B cell (primary cell): ENCODE data around the gene RDH14. TPM values are rescaled to one million over a fixed set of nuclear protein-coding genes. Genes with fewer than 3 reads are reported as not detected.

Experiments
- ATAC-seq: fragments of 200-7000 bp; cut with Tn5 transposase; one replicate; pipeline ENCODE4 v1.10.0; 2021; ENCODE audit warnings: low read depth, mild to moderate bottlenecking, moderate number of reproducible peaks, moderate library complexity
- CTCF ChIA-PET: fragments of 350-600 bp; sonication (Branson Sonifier 250); formaldehyde crosslinking; loops from one replicate; lab custom pipeline; 2021; ENCODE audit warnings: antibody characterized with exemption, inconsistent platforms; lab: Charles Lee
- POLR2A ChIA-PET: fragments of 350-600 bp; sonication (Branson Sonifier 250); formaldehyde crosslinking; loops from one replicate; lab custom pipeline; 2021; ENCODE audit warnings: antibody characterized with exemption; lab: Charles Lee
- DNase-seq: peaks from one replicate; pipeline ENCODE4 v3.0.0; 2013
- H2AFZ ChIP-seq: 2 replicates; pipeline ENCODE4 v1.6.1; 2012; ENCODE audit warnings: mild to moderate bottlenecking, low read depth, low read length; ENCODE audit not compliant: insufficient read depth, poor library complexity, severe bottlenecking
- H3K27ac ChIP-seq, 2 donors: 1 replicate in 1 of 2; 2 replicates in 1 of 2; pipeline ENCODE4 v1.5.1; 2012 to 2013; ENCODE audit warnings: low read length in 2 of 2, mild to moderate bottlenecking in 2 of 2, moderate library complexity in 1 of 2
- H3K27me3 ChIP-seq, 4 experiments: fragments of 200-600 bp in 1 of 4; sonication (generic) in 1 of 4; replicated peaks in 1 of 4; 1 replicate in 2 of 4; 2 replicates in 2 of 4; pipeline versions ENCODE4 v1.6.1 to v1.7.0; 2013 to 2016; ENCODE audit warnings: low read length in 3 of 4, mild to moderate bottlenecking in 2 of 4, mixed read lengths in 1 of 4, moderate library complexity in 1 of 4; ENCODE audit not compliant: insufficient read depth in 4 of 4, control insufficient read depth in 3 of 4; ENCODE audit errors: control extremely low read depth in 1 of 4
- H3K36me3 ChIP-seq, 2 experiments: replicated peaks in 1 of 2; 1 replicate in 1 of 2; 2 replicates in 1 of 2; pipeline versions ENCODE4 v1.6.1 to v1.7.1; 2013; ENCODE audit warnings: low read length in 1 of 2; ENCODE audit not compliant: insufficient read depth in 2 of 2, control insufficient read depth in 1 of 2; ENCODE audit errors: control extremely low read depth in 1 of 2, extremely low read depth in 1 of 2
- H3K4me1 ChIP-seq, 2 donors: fragments of 200-600 bp in 1 of 2; sonication (generic) in 1 of 2; 1 replicate in 1 of 2; 2 replicates in 1 of 2; pipeline versions ENCODE4 v1.5.1 to v1.6.1; 2013 to 2017; ENCODE audit warnings: low read length in 2 of 2; ENCODE audit not compliant: control insufficient read depth in 2 of 2, insufficient read depth in 2 of 2
- H3K4me2 ChIP-seq: replicated peaks from 2 replicates; pipeline ENCODE3; 2012; ENCODE audit warnings: mild to moderate bottlenecking, low read depth, low read length; ENCODE audit not compliant: poor library complexity, severe bottlenecking
- H3K4me3 ChIP-seq, 5 experiments: fragments of 200-600 bp in 1 of 5; sonication (generic) in 1 of 5; 1 replicate in 3 of 5; 2 replicates in 2 of 5; pipeline versions ENCODE4 v1.5.1 to v1.7.0; 2011 to 2016; ENCODE audit warnings: low read length in 4 of 5, mild to moderate bottlenecking in 4 of 5, low read depth in 2 of 5, control low read depth in 1 of 5, moderate library complexity in 1 of 5; ENCODE audit not compliant: insufficient read depth in 1 of 5; ENCODE audit errors: control extremely low read depth in 1 of 5, extremely low read depth in 1 of 5
- H3K79me2 ChIP-seq: fragments of 200-600 bp; sonication (generic); one replicate; pipeline ENCODE4 v1.6.0; 2016; ENCODE audit warnings: low read length; ENCODE audit not compliant: control insufficient read depth, insufficient read depth
- H3K9ac ChIP-seq: fragments of 200-600 bp; sonication (generic); 2 replicates; pipeline ENCODE4 v1.6.1; 2017; ENCODE audit warnings: mild to moderate bottlenecking, low read length, moderate library complexity
- H3K9me3 ChIP-seq, 3 donors: one replicate each; pipeline versions ENCODE4 v1.6.1 to v1.7.1; 2013; ENCODE audit warnings: low read length in 2 of 3; ENCODE audit not compliant: control insufficient read depth in 2 of 3, insufficient read depth in 1 of 3; ENCODE audit errors: control extremely low read depth in 1 of 3
- H4K20me1 ChIP-seq: 2 replicates; pipeline ENCODE4 v1.6.0; 2012; ENCODE audit warnings: mild to moderate bottlenecking, low read length; ENCODE audit not compliant: insufficient read depth, control insufficient read depth, poor library complexity, severe bottlenecking
- H3K27ac Mint-ChIP-seq: one replicate; pipeline ENCODE4 v1.8.0; 2021; ENCODE audit warnings: mixed read lengths
- H3K27me3 Mint-ChIP-seq: one replicate; pipeline ENCODE4 v1.8.0; 2021; ENCODE audit warnings: mixed read lengths
- H3K4me1 Mint-ChIP-seq: one replicate; pipeline ENCODE4 v1.8.0; 2021; ENCODE audit warnings: mixed read lengths
- H3K4me3 Mint-ChIP-seq: one replicate; pipeline ENCODE4 v1.8.0; 2021; ENCODE audit warnings: mixed read lengths
- H3K9me3 Mint-ChIP-seq: one replicate; pipeline ENCODE4 v1.8.0; 2022; ENCODE audit warnings: mixed read lengths; ENCODE audit not compliant: insufficient read depth
- EZH2 ChIP-seq: IDR thresholded peaks from 2 replicates; pipeline ENCODE4 v1.6.1; 2012; ENCODE audit warnings: borderline replicate concordance, low read depth, mild to moderate bottlenecking, moderate library complexity, low read length; ENCODE audit not compliant: insufficient read depth, poor library complexity, severe bottlenecking
- WGBS: methylation state at CpG from one replicate; pipeline ENCODE4 v1.1.5; 2013; ENCODE audit warnings: missing lambda C conversion rate; ENCODE audit not compliant: insufficient coverage; 5-methylcytosine and 5-hydroxymethylcytosine counted together
- intact Hi-C: fragments of 100-400 bp; cut with micrococcal nuclease; formaldehyde crosslinking; loops from one replicate; pipeline ENCODE4 v1.10.0; 2022
- polyA plus RNA-seq: library from polyadenylated mRNA; depleted of rRNA; stranded (reverse); fragments of >200 nt; gene quantifications from 2 replicates; pipeline ENCODE4 v1.2.3, GENCODE V29; 2012
- total RNA-seq, 2 donors: library from RNA; stranded (reverse); fragments of 120-200 nt in 1 of 2; gene quantifications; 1 replicate in 1 of 2; 2 replicates in 1 of 2; pipeline versions ENCODE4 v1.2.3 to v1.2.4, GENCODE V29; 2013 to 2022
- TF ChIP-seq, protein P1 (sequence below): fragments of 200-600 bp; IDR thresholded peaks from one replicate; pipeline ENCODE4 v1.8.0; 2022; ENCODE audit warnings: antibody characterized with exemption, mild to moderate bottlenecking

Gene RDH14
- total and polyA plus RNA-seq, 2 donors (not counting 1 experiment from before 2014, with no cell fraction given) = 9.6 to 18.5 TPM

DNA sequence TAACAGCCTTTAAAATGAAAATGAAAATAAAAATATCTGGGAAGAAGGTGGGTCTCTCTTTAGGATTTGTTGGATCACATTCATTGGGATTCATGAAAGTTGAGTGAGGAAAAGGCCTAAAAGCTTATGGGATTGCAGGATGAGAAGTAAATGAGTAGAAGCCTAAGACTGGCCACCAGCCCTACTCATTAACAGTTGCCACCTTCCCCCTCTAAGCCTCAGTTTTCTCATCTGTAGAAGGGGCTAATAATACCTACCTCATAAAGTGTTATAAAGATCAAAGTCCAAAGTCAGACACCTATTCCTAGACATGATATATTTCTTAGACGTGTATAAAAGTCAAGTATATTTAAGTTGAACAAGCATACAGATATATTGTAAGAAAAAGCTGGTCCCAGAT is 23.8 kb downstream of the RDH14 start:
- intact Hi-C loops = no loop called here
- H4K20me1 ChIP-seq = no peaks in the 10 kb centered on the region
- H3K27me3 ChIP-seq = no peaks in the 10 kb centered on the region
- no CpG with 5 or more reads among the region's 1 CpG for WGBS
- H3K4me2 ChIP-seq = no peak overlapping the region
- H3K4me3 Mint-ChIP-seq = no peak overlapping the region
- H3K27ac ChIP-seq = no peak overlapping the region
- peaks cover 4% of the 10 kb centered on the region for H3K9me3 Mint-ChIP-seq
- no peaks in the 10 kb centered on the region for H3K79me2 ChIP-seq
- H3K27me3 Mint-ChIP-seq = peaks cover 30% of the 10 kb centered on the region
- no peak overlapping the region for H3K27ac Mint-ChIP-seq
- H3K4me1 Mint-ChIP-seq = no peaks in the 10 kb centered on the region
- H3K4me3 ChIP-seq = no peak overlapping the region
- H3K9ac ChIP-seq = no peak overlapping the region
- CTCF ChIA-PET = no interaction called here
- no peaks in the 10 kb centered on the region for H3K9me3 ChIP-seq
- no peak for TF ChIP-seq EZH2
- TF ChIP-seq, protein P1, sequence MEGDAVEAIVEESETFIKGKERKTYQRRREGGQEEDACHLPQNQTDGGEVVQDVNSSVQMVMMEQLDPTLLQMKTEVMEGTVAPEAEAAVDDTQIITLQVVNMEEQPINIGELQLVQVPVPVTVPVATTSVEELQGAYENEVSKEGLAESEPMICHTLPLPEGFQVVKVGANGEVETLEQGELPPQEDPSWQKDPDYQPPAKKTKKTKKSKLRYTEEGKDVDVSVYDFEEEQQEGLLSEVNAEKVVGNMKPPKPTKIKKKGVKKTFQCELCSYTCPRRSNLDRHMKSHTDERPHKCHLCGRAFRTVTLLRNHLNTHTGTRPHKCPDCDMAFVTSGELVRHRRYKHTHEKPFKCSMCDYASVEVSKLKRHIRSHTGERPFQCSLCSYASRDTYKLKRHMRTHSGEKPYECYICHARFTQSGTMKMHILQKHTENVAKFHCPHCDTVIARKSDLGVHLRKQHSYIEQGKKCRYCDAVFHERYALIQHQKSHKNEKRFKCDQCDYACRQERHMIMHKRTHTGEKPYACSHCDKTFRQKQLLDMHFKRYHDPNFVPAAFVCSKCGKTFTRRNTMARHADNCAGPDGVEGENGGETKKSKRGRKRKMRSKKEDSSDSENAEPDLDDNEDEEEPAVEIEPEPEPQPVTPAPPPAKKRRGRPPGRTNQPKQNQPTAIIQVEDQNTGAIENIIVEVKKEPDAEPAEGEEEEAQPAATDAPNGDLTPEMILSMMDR = no peak
- no peaks in the 10 kb centered on the region for H3K4me1 ChIP-seq
- no peak for ATAC-seq
- no peak for DNase-seq
- POLR2A ChIA-PET = no interaction called here
- H2AFZ ChIP-seq = no peak overlapping the region
- no peaks in the 10 kb centered on the region for H3K36me3 ChIP-seq

DNA sequence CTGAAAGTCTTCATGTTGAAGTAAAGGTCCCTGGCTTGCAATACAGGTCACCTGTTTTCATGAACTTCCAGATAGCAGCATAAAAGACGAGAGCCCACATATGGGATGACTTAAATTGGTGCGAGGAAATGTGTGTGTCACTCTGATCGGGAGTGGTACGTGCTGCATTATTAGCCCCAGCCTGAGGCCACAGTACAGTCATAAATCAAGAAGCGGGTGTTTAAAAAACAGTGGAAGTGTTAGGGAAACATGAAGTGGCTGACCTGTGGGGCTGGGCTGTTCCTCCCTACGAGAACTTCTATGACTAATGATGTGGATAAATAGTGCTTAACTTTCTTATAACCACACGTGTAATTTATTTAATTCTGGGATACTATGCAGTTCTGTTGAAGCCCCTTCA is 24.4 kb downstream of the RDH14 start:
- Mint-ChIP-seq H3K4me1 (no peaks in the 10 kb centered on the region), H3K27ac (no peak overlapping the region)

More for the DNA sequence above, 24.4 kb downstream of the RDH14 start:
- no peak for ATAC-seq
- Histone ChIP-seq H3K4me1 (no peaks in the 10 kb centered on the region), H3K27ac (no peak overlapping the region), H2AFZ (no peak overlapping the region), H3K9ac (no peak overlapping the region), H3K36me3 (no peaks in the 10 kb centered on the region), H4K20me1 (no peaks in the 10 kb centered on the region), H3K9me3 (no peaks in the 10 kb centered on the region), H3K79me2 (no peaks in the 10 kb centered on the region), H3K4me2 (no peak overlapping the region), H3K4me3 (no peak overlapping the region), H3K27me3 (no peaks in the 10 kb centered on the region)
- WGBS = 11% methylated on average over 4 of the region's 7 CpGs
- H3K4me3 Mint-ChIP-seq = no peak overlapping the region
- H3K27me3 Mint-ChIP-seq = peaks cover 34% of the 10 kb centered on the region
- ChIA-PET CTCF (no interaction called here), POLR2A (no interaction called here)
- intact Hi-C loops = no loop called here
- no peak for DNase-seq
- H3K9me3 Mint-ChIP-seq = peaks cover 4% of the 10 kb centered on the region
- no peak for TF ChIP-seq EZH2
- TF ChIP-seq, protein P1 = no peak
